CD4-positive, alpha-beta T cell (primary cell): ENCODE measurements around the gene TMEM207. TPM values are rescaled to one million over a fixed set of nuclear protein-coding genes. Genes with fewer than 3 reads are reported as not detected.
"Not testable (repeated sequence)": the region's sequence is repeated elsewhere in the genome, so short reads cannot be mapped to it uniquely, and the experiment has no call there.

ENCODE experiments used
- ATAC-seq: fragments of 200-7000 bp; cut with Tn5 transposase; one replicate; pipeline ENCODE4 v1.10.0; 2022; ENCODE audit warnings: mild to moderate bottlenecking; ENCODE audit not compliant: poor library complexity
- CTCF ChIA-PET: fragments of 350-600 bp; sonication (Branson Sonifier 250); formaldehyde crosslinking; loops from one replicate; lab custom pipeline; 2021; ENCODE audit warnings: antibody characterized with exemption, inconsistent platforms; lab: Charles Lee
- POLR2A ChIA-PET: fragments of 350-600 bp; sonication (Branson Sonifier 250); formaldehyde crosslinking; loops from one replicate; lab custom pipeline; 2021; ENCODE audit warnings: antibody characterized with exemption, inconsistent platforms; lab: Charles Lee
- DNase-seq, 14 experiments: peaks; one replicate each; pipeline ENCODE4 v3.0.0-alpha.2; 2013 to 2020; ENCODE audit warnings: mixed read lengths in 2 of 14
- H3K27ac ChIP-seq, 2 donors: one replicate each; pipeline versions ENCODE4 v1.5.1 to v1.7.0; 2013; ENCODE audit warnings: low read length in 2 of 2, low read depth in 1 of 2, mild to moderate bottlenecking in 1 of 2
- H3K27me3 ChIP-seq, 2 experiments: 1 replicate in 1 of 2; 2 replicates in 1 of 2; pipeline versions ENCODE4 v1.6.1 to v1.7.0; 2013; ENCODE audit warnings: low read length in 2 of 2, control low read depth in 1 of 2, mild to moderate bottlenecking in 1 of 2, moderate library complexity in 1 of 2; ENCODE audit not compliant: insufficient read depth in 2 of 2, control insufficient read depth in 1 of 2
- H3K36me3 ChIP-seq: one replicate; pipeline ENCODE4 v1.6.1; 2013; ENCODE audit warnings: low read length, control low read depth; ENCODE audit not compliant: insufficient read depth
- H3K4me1 ChIP-seq: one replicate; pipeline ENCODE4 v1.6.1; 2013; ENCODE audit warnings: low read length, control low read depth; ENCODE audit not compliant: insufficient read depth
- H3K4me3 ChIP-seq: one replicate; pipeline ENCODE4 v1.5.1; 2013; ENCODE audit warnings: mild to moderate bottlenecking, low read length, moderate library complexity
- H3K9me3 ChIP-seq, 2 experiments: 1 replicate in 1 of 2; 2 replicates in 1 of 2; pipeline versions ENCODE4 v1.6.1 to v1.7.0; 2013; ENCODE audit warnings: low read length in 2 of 2, mild to moderate bottlenecking in 2 of 2, control low read depth in 1 of 2, moderate library complexity in 1 of 2; ENCODE audit not compliant: control insufficient read depth in 1 of 2, insufficient read depth in 1 of 2
- H3K27ac Mint-ChIP-seq: one replicate; pipeline ENCODE4 v1.8.0; 2020; ENCODE audit warnings: mixed read lengths
- H3K27me3 Mint-ChIP-seq: one replicate; pipeline ENCODE4 v1.8.0; 2021; ENCODE audit warnings: mixed read lengths
- H3K36me3 Mint-ChIP-seq: one replicate; pipeline ENCODE4 v1.8.0; 2021; ENCODE audit warnings: low read depth, mixed read lengths
- H3K4me1 Mint-ChIP-seq: one replicate; pipeline ENCODE4 v1.8.0; 2021; ENCODE audit warnings: low read depth, mixed read lengths
- H3K4me3 Mint-ChIP-seq: one replicate; pipeline ENCODE4 v1.8.0; 2020; ENCODE audit warnings: mild to moderate bottlenecking, mixed read lengths
- H3K9me3 Mint-ChIP-seq: one replicate; pipeline ENCODE4 v1.8.0; 2020; ENCODE audit warnings: mixed read lengths
- intact Hi-C, 2 experiments: fragments of 100-400 bp; cut with DNase I in 1 of 2; cut with micrococcal nuclease in 1 of 2; formaldehyde crosslinking; loops; one replicate each; pipeline versions ENCODE4 v1.15.1 to v1.9.0; 2023 to 2025; cut with DNase I, micrococcal nuclease
- total RNA-seq, 174 experiments: library from RNA in 2 of 174; stranded (reverse) in 2 of 174; gene quantifications; one replicate each; pipeline ENCODE4 v1.2.3 and lab custom pipeline; 2021 to 2026
- TF ChIP-seq, protein P1 (sequence below): fragments of 200-600 bp; IDR thresholded peaks from one replicate; pipeline ENCODE4 v1.8.0; 2022; ENCODE audit warnings: antibody characterized with exemption, mild to moderate bottlenecking

The TMEM207 gene
- total RNA-seq, 2 experiments from 2014 or later, result not detected

DNA sequence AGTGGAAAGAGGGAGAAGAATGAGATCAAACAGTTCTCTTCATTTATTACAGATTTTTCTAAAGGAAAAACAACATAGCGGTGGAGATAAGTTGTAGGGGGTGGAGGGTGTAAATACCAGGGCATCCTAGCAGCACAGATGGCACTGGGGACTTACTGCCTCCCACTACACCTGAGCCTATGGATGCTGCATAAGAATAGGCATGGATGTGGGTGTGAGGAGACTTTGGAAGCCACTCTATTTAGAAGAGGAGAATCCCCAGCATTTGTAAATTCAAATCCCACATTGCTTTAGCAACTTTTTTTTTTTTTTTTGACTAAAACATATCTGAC lies 36.8 kb upstream of the TMEM207 start:
- Histone ChIP-seq H3K4me3 (no peak overlapping the region), H3K27ac (no peak overlapping the region), H3K9me3 (no peaks in the 10 kb centered on the region), H3K36me3 (no peaks in the 10 kb centered on the region), H3K4me1 (no peaks in the 10 kb centered on the region), H3K27me3 (peaks cover 12 to 19% of the 10 kb centered on the region in 2 experiments)
- TF ChIP-seq, protein P1, sequence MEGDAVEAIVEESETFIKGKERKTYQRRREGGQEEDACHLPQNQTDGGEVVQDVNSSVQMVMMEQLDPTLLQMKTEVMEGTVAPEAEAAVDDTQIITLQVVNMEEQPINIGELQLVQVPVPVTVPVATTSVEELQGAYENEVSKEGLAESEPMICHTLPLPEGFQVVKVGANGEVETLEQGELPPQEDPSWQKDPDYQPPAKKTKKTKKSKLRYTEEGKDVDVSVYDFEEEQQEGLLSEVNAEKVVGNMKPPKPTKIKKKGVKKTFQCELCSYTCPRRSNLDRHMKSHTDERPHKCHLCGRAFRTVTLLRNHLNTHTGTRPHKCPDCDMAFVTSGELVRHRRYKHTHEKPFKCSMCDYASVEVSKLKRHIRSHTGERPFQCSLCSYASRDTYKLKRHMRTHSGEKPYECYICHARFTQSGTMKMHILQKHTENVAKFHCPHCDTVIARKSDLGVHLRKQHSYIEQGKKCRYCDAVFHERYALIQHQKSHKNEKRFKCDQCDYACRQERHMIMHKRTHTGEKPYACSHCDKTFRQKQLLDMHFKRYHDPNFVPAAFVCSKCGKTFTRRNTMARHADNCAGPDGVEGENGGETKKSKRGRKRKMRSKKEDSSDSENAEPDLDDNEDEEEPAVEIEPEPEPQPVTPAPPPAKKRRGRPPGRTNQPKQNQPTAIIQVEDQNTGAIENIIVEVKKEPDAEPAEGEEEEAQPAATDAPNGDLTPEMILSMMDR, result no peak
- Mint-ChIP-seq H3K4me3 (no peak overlapping the region), H3K36me3 (no peaks in the 10 kb centered on the region), H3K9me3 (no peaks in the 10 kb centered on the region), H3K4me1 (no peaks in the 10 kb centered on the region), H3K27me3 (peaks cover 40% of the 10 kb centered on the region), H3K27ac (no peak overlapping the region)
- ATAC-seq, result no peak
- CTCF ChIA-PET, result no interaction called here
- DNase-seq, result no peak
- POLR2A ChIA-PET, result no interaction called here
- intact Hi-C loops, result no loop called here

DNA sequence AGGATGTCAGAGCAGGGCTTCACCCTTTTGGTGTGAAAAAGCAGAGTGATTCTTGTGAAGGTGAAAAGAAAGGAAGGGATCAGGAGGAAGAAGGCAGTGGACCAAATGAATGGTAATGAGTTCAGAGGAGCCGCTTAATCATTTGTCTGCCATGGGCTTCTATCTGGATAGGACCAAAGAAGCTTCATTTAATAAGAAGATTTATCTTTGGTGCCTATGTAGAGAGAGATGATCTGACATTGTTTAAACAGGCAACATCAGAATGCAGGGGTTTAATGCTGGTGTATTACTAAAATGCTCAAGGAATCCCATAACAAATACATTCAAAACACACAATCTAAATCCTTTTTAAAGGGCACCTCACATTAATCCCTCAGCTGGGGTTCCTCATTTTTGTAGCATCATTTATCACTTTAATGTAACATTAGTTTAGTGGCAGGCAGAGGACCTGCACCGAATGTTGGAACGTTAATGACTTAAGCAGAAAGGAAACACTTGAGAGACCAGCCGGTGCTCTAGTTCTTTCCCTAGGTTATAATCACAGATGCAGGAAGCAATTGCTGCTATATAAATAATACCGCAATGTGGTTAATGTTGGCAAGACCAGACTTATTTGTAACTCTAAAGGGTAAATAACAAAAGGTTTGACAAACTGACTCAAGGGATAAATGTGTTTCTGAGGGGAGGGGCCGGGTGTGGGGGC lies 36.3 kb upstream of the TMEM207 start:
- Histone ChIP-seq H3K9me3 (no peaks in the 10 kb centered on the region), H3K27ac (no peak overlapping the region), H3K27me3 (peaks cover 10 to 19% of the 10 kb centered on the region in 2 experiments), H3K4me1 (no peaks in the 10 kb centered on the region), H3K36me3 (no peaks in the 10 kb centered on the region), H3K4me3 (no peak overlapping the region)
- Mint-ChIP-seq H3K9me3 (no peaks in the 10 kb centered on the region), H3K27me3 (peaks cover 35% of the 10 kb centered on the region), H3K4me3 (no peak overlapping the region), H3K27ac (no peak overlapping the region), H3K4me1 (no peaks in the 10 kb centered on the region), H3K36me3 (no peaks in the 10 kb centered on the region)
- DNase-seq (no peak), ATAC-seq (no peak)
- TF ChIP-seq, protein P1, result no peak
- ChIA-PET POLR2A (no interaction called here), CTCF (no interaction called here)
- intact Hi-C loops, result no loop called here

DNA sequence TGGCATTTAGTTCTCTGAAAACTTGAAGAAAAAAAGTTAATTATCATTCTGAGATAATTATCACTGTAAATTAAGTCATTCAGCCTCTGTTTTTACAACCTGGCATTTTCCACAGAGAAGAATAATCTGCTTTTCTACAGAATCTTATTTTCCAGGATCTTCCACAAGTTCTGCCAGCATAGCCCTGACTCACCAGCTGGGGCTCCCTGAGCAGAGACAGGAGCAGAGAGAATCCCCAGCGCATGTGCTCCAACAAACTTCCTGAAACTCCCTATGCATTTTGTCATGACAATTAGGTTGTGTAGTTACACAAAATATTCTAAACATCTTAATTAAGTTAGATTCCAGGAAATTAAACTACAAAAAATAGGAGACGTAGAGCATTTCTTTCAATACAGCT lies 32.1 kb upstream of the TMEM207 start:
- ChIA-PET CTCF (no interaction called here), POLR2A (no interaction called here)
- no peak overlapping the region for H3K4me3 Mint-ChIP-seq
- DNase-seq (no peak), ATAC-seq (no peak)
- Histone ChIP-seq H3K9me3 (no peaks in the 10 kb centered on the region), H3K27me3 (no peaks in the 10 kb centered on the region), H3K36me3 (no peaks in the 10 kb centered on the region), H3K4me3 (no peak overlapping the region), H3K27ac (no peak overlapping the region), H3K4me1 (no peaks in the 10 kb centered on the region)
- H3K4me1 Mint-ChIP-seq, result no peaks in the 10 kb centered on the region
- no peak overlapping the region for H3K27ac Mint-ChIP-seq
- H3K36me3 Mint-ChIP-seq, result no peaks in the 10 kb centered on the region
- H3K9me3 Mint-ChIP-seq, result no peaks in the 10 kb centered on the region
- intact Hi-C loops, result no loop called here
- TF ChIP-seq, protein P1, result no peak
- H3K27me3 Mint-ChIP-seq, result peaks cover 5% of the 10 kb centered on the region

DNA sequence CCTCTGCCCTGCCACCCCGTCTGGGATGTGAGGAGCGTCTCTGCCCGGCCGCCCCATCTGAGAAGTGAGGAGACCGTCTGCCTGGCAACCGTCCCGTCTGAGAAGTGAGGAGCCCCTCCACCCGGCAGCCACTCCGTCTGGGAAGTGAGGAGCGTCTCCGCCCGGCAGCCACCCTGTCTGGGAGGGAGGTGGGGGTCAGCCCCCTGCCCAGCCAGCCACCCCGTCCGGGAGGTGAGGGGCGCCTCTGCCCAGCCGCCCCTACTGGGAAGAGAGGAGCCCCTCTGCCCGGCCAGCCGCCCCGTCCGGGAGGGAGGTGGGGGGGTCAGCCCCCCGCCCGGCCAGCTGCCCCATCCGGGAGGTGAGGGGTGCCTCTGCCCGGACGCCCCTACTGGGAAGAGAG lies 23.6 kb upstream of the TMEM207 start:
- ATAC-seq, H3K36me3 Mint-ChIP-seq, H3K36me3 ChIP-seq, CTCF ChIA-PET, H3K27ac Mint-ChIP-seq, H3K4me3 Mint-ChIP-seq, H3K27me3 ChIP-seq, H3K4me1 Mint-ChIP-seq, intact Hi-C loops, H3K4me3 ChIP-seq, H3K27ac ChIP-seq, H3K9me3 ChIP-seq, H3K4me1 ChIP-seq, DNase-seq, POLR2A ChIA-PET: not testable (repeated sequence)
- Mint-ChIP-seq H3K9me3 (peaks cover 11% of the 10 kb centered on the region), H3K27me3 (peaks cover 15% of the 10 kb centered on the region)
